ENCODE data around the gene MIEF1. TPM values are rescaled to one million over a fixed set of nuclear protein-coding genes. Genes with fewer than 3 reads are reported as not detected.

Gene MIEF1
- 10 to 100 TPM; 49.6 to 71.2 TPM for total RNA-seq

DNA sequence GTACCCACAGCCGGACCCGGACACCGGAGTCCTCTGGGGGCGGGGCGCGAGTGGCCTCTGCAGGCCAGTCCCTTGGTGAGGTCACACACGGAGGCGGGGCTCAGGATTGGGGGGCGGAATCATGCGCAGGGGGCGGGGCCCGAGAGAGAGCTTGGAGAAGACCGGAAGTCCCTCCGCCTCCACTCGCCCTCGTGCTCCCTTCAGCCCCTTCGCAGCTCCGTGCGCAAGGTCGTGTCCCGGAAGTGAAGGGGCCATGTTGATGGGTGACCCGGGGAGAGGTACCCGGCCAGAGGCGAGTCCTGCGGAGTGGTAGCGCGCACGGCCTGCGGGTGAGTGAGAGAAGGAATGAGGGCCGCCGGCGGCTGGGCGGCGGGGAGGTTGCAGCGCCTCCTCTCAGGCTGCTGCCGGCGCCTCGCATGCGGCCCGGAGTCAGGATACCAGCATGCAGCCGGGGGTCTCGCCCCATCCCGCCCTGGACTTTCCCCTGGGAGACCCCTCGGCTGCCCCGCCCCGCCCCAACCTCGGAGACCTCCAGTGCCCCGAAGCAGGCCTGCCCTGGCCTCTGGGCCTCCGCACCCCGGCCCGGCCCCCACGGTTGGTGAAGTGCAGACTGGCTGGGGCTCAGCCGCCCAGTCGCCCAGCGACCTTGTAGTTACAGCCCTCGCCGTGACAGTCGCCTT is at the start of gene MIEF1:
Gene MIEF1 (plus strand): TSS at position 182 of the 680 bp plus-strand sequence. CDS start 9,005 bp downstream, outside the sequence.
- peak within 1 kb of the TSS; percentile 97 for H3K4me3 Mint-ChIP-seq
- peaks cover 24% of the 10 kb centered on the region for H3K36me3 Mint-ChIP-seq
- no peaks in the 10 kb centered on the region for H3K27me3 Mint-ChIP-seq
- peaks cover 26 to 42% of the 10 kb centered on the region in 2 donors for H3K4me1 Mint-ChIP-seq (ENCODE audit: low read depth in 2 of 2)
- peak; percentile 99 for DNase-seq (ENCODE audit: low spot score)
- no peaks in the 10 kb centered on the region for H3K9me3 Mint-ChIP-seq
- peak; percentile 98 to 99 for ATAC-seq
- peak within 1 kb of the TSS; percentile 87 to 90 for H3K27ac Mint-ChIP-seq

DNA sequence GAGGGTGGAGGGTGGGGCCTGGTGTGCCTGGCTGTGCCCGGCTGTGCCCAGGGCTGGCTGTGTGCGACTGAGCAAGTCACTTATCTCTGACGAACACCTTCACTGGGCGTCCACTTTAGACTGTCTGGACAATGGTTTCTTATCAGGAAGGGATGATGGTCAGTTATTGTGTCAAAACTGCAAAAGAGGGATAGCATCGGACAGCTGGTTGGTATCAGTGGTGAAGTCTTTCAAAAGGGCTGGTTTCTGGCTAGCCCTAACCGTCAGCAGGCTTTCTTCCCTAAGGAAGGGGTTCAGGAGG is 49.4 kb upstream of the MIEF1 start:
- H3K4me1 Mint-ChIP-seq (ENCODE audit: low read depth in 2 of 2), result peaks cover 22 to 26% of the 10 kb centered on the region in 2 donors
- peak in 1 of 2 donors; percentile 77 for ATAC-seq
- no peaks in the 10 kb centered on the region for H3K9me3 Mint-ChIP-seq
- peak overlapping the region; percentile 1 for H3K4me3 Mint-ChIP-seq
- H3K27me3 Mint-ChIP-seq, result peaks cover 17 to 18% of the 10 kb centered on the region in 2 donors
- peak overlapping the region in 1 of 2 donors; percentile 34 for H3K27ac Mint-ChIP-seq
- no peak for DNase-seq (ENCODE audit: low spot score)
- peaks cover 6% of the 10 kb centered on the region for H3K36me3 Mint-ChIP-seq

DNA sequence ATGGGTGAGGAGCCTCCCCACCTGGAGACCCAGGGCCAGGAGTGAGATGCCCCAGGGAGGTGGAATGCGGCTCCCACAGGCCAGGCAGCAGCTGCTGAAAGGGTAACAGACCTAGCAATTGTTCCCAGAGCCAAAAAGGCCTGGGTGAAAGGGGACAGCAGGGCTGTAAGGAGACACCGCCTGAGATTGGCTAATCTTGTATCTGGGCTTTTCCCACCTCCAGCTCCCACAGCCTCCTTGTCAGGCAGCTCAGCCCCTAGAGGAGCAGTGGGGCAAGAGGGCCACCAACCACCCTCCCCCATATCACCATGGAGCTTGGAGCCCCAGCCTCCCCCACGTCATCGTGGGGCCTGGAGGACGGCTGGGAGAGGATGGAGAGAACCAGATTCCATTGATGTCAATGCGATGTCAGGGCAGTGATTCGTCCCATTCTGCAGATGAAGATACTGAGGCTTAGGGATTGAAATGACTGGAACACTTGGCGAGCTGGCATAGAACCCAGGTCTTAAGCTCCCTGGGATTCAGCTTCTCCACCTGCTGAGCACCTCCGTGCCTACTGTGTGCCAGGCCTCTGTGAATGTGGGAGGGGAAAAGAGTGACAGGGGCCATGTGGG is 48.2 kb upstream of the MIEF1 start:
- no peak for DNase-seq (ENCODE audit: low spot score)
- Mint-ChIP-seq H3K27ac (peak overlapping the region; percentile 58 to 71), H3K4me1 (ENCODE audit: low read depth in 2 of 2) (peaks cover 26 to 28% of the 10 kb centered on the region in 2 donors), H3K27me3 (peaks cover 26 to 27% of the 10 kb centered on the region in 2 donors), H3K4me3 (no peak overlapping the region), H3K36me3 (peaks cover 6% of the 10 kb centered on the region), H3K9me3 (no peaks in the 10 kb centered on the region)
- ATAC-seq, result no peak

DNA sequence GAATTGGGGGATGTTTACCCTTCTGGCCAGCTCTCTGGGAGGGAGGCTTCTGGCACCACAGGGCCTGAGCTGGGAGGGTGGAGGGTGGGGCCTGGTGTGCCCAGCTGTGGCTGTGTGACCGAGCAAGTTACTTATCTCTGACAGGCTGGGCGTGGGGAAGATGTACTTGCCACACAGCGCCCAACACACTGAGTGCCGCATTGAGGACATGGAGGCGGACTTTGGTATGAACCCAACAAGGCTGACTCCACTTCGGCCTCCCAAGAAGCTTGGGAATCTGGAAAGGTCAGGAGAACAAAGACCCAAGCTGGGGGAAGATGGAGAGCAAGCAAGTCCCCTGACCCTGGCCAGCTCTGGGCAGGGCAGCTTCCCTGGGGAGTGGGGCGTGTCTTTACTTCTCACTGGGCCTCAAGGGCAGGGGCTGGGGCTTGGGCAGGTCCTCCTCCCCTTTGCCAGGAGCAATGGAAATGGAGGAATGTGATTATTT is 47.7 kb upstream of the MIEF1 start:
- peak overlapping the region in 1 of 2 donors; percentile 71 for H3K27ac Mint-ChIP-seq
- H3K36me3 Mint-ChIP-seq, result peaks cover 6% of the 10 kb centered on the region
- peaks cover 23 to 26% of the 10 kb centered on the region in 2 donors for H3K4me1 Mint-ChIP-seq (ENCODE audit: low read depth in 2 of 2)
- H3K4me3 Mint-ChIP-seq, result peak overlapping the region; percentile 60
- peak in 1 of 2 donors; percentile 47 for ATAC-seq
- H3K27me3 Mint-ChIP-seq, result peaks cover 26 to 32% of the 10 kb centered on the region in 2 donors
- no peaks in the 10 kb centered on the region for H3K9me3 Mint-ChIP-seq
- no peak for DNase-seq (ENCODE audit: low spot score)

DNA sequence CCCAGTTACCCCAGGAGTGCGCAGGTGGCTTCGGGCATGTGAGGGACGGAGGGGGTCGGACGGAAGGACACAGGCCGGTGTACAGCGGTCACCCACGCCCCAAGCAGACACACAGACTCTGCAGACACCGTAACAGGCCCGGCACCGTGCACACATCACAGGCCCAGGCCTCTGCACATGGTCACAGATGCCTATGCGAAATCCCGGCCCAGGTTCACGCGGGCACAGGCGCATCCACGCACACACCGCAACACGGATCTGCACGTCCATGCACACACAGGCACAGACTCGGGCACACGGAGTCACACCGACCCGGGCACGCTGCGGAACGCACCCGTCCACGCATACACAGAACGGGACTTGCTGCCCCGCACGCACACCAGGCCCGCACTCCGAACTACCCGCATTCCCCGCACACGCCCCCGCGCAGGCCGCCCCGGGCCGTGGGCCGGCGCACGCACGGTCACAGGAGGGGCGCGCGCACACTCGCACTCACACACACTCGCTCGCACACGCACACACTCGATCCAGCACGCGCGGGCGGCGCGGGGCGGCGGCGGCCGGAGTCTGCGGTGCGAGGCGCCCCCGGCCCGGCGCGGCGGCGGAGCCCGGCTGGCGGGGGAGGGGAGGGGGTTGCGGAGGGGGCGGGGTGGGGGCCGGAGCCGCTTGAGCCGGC is 45.4 kb upstream of the MIEF1 start, which contains the start of gene MGAT3:
Gene MGAT3 (plus strand): TSS at position 491 of the 676 bp plus-strand sequence. CDS start 30,336 bp downstream, outside the sequence.
- no peak for DNase-seq (ENCODE audit: low spot score)
- peak within 1 kb of the TSS in 1 of 2 donors; percentile 71 for H3K27ac Mint-ChIP-seq

DNA sequence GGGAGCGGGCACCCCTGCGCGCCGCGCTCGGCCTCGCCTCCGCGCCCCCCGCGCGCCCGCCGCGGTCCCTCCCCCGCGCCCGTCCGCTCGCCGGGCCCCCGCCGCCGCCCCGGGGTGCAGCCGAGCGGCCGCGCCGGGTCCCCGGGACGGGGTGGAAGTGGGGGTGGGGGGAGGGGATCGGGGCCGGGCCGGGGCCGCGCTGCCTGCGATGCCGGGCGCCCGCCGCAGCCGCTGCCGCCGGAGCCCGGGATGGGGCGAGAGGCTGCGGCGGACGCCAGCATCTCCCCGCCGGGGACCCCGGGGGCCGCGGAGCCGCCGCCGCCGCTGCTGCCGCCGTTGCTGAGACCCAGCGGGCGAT is 44.9 kb upstream of the MIEF1 start:
- H3K4me3 Mint-ChIP-seq, result no peak overlapping the region
- peaks cover 13 to 17% of the 10 kb centered on the region in 2 donors for H3K4me1 Mint-ChIP-seq (ENCODE audit: low read depth in 2 of 2)
- peaks cover 34 to 51% of the 10 kb centered on the region in 2 donors for H3K27me3 Mint-ChIP-seq
- no peak overlapping the region for H3K27ac Mint-ChIP-seq
- ATAC-seq (peak in 1 of 2 donors; percentile 25), DNase-seq (ENCODE audit: low spot score) (no peak)
- H3K9me3 Mint-ChIP-seq, result no peaks in the 10 kb centered on the region
- H3K36me3 Mint-ChIP-seq, result peaks cover 6% of the 10 kb centered on the region

More for the DNA sequence above, 45.4 kb upstream of the MIEF1 start, which contains the start of gene MGAT3:
- Mint-ChIP-seq H3K9me3 (no peaks in the 10 kb centered on the region), H3K36me3 (peaks cover 6% of the 10 kb centered on the region), H3K4me1 (ENCODE audit: low read depth in 2 of 2) (peaks cover 16 to 21% of the 10 kb centered on the region in 2 donors), H3K4me3 (peak within 1 kb of the TSS; percentile 56), H3K27me3 (peaks cover 34 to 49% of the 10 kb centered on the region in 2 donors)
- ATAC-seq, result no peak

DNA sequence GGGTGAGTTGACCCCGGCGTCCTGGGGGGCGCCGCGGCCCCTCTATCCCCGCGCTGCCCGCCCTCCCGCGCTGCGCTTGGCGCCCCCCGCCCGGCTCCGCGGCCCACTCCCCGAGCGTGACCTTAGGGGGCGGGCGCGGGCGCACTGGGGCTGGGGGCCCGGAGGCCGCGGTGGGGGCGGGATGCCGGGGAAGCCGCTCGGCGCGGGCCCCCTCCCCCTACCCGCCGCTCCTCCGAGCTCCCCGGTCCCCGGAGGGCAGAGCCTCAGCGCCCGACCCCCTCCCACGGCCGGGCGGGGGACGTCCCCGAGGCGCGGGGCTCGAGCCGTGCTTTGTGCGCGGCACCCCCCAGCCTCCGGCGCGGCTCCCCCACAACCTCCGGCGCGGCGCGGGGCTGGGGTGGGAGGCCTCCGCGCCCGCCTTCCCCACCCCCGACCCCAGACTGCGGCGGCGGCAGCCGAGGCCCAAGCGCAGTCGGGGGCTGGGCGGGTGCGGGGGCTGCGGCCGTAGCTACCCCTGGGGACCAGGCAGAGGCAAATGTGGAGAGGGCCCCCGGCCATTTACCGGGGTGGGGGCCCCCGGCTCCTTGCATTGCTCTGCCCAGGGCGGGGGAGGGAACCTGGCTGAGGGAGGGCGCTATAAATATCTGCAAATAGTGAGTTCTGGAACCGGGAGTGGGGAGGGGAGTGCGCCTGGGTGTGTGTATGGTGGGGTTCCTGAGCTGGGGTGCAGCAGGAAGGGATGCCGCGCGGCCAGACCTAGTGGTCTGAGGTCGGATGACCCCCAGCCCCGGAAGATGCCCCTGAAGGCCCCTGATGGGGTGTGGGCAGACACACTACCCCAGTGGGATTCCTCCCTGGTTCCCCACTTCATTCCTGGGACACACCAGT is 44.3 kb upstream of the MIEF1 start:
- Mint-ChIP-seq H3K36me3 (peaks cover 6% of the 10 kb centered on the region), H3K27me3 (peaks cover 34 to 51% of the 10 kb centered on the region in 2 donors), H3K9me3 (no peaks in the 10 kb centered on the region), H3K4me1 (ENCODE audit: low read depth in 2 of 2) (peaks cover 12% of the 10 kb centered on the region in 2 donors), H3K27ac (no peak overlapping the region), H3K4me3 (peak overlapping the region; percentile 49)
- DNase-seq (ENCODE audit: low spot score) (no peak), ATAC-seq (no peak)

DNA sequence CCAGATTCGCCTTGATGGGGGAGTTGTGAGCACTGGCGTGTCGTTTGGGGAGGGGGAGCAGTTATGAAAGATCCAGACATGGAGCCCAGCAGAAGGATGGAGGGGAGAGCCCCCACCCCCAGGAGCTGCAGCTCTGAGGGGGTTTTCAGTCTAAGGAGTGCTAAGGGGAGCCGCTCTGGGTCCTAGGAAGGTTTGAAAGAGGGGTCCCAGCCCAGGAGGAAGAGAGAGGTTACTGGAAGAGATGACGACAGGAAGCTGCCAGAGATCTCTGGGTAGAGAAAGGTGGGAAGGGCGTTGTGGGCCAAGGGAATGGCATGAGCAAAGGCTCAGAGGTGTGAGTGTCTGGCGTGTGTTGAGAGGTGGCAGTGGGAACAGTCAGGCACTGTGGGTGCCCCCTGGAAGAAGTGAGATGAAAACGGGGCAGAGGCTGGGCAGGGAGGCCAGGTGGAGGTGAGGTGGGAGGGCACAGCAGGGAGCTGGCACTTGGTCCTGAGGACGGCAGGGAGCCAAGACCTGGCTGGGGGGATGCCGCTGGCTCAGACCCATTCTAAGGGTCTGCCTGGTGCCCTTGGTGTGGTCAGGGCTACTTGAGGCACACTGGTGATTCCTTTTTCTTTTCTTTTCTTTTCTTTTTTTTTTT is 43.5 kb upstream of the MIEF1 start:
- ATAC-seq (no peak), DNase-seq (ENCODE audit: low spot score) (no peak)
- Mint-ChIP-seq H3K36me3 (peaks cover 6% of the 10 kb centered on the region), H3K27me3 (peaks cover 34 to 51% of the 10 kb centered on the region in 2 donors), H3K9me3 (no peaks in the 10 kb centered on the region), H3K27ac (no peak overlapping the region), H3K4me3 (peak overlapping the region; percentile 22), H3K4me1 (ENCODE audit: low read depth in 2 of 2) (peaks cover 12% of the 10 kb centered on the region in 2 donors)

DNA sequence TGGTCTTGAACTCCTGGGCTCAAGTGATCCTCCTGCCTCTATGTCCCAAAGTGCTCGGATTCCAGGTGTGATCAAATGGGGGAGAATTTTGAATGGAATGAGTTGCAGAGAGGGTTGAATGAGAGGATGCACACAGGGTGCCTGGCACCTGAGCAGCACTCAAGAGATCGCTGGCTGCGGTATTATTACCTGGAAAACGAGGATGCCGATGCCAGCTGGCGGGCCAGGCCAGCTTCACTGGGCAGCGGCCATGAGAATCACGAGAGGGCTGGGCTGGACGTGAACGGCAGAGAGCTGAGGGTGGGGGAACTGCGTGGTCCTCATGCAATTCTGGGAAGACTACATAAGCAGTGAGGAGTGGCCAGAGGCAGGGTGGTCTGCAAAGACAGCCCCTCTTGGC is 42.4 kb upstream of the MIEF1 start:
- no peak for ATAC-seq
- H3K36me3 Mint-ChIP-seq, result peaks cover 6% of the 10 kb centered on the region
- H3K27me3 Mint-ChIP-seq, result peaks cover 30 to 51% of the 10 kb centered on the region in 2 donors
- peaks cover 10 to 12% of the 10 kb centered on the region in 2 donors for H3K4me1 Mint-ChIP-seq (ENCODE audit: low read depth in 2 of 2)
- H3K27ac Mint-ChIP-seq, result no peak overlapping the region
- no peak for DNase-seq (ENCODE audit: low spot score)
- H3K4me3 Mint-ChIP-seq, result no peak overlapping the region
- H3K9me3 Mint-ChIP-seq, result no peaks in the 10 kb centered on the region

DNA sequence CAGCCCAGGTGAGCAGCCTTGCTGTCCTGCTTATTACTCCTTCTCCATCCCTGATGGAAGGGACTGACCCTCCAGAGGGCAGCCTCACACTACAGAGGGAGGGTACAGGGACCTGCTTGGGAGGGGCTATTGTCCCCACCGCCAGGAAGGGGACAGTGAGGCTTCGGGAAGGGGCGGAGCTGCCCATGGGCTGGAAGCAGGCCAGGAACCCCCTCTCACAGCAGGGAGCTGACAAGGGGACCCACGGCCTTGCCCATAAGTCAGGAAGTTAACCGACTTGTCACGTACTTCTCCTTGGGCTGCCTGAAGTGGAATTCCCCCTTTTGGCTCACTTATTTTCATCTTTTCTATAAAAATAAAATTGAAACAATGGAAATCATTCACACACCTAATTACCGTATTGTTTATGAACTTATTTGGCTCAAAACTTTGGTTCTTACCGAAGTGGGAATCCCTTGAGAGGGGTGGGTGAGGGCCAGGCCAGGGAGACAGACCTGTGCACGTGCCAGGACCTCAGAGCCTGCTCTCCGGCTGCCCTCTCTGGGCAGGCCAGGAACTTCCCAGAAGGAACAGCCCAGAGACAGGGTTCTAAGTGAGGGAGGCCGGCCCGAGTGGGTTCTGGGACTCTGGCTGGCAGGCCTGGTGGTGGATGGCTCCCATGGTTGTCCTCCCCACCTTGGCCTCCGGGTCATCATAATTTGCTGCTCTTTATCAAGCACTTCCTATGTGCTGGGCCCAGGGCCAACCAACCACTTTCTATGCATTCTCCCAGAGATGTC is 39.5 kb upstream of the MIEF1 start:
- H3K27me3 Mint-ChIP-seq, result peaks cover 17 to 34% of the 10 kb centered on the region in 2 donors
- DNase-seq (ENCODE audit: low spot score), result no peak
- H3K36me3 Mint-ChIP-seq, result no peaks in the 10 kb centered on the region
- no peak overlapping the region for H3K4me3 Mint-ChIP-seq
- ATAC-seq, result peak in 1 of 2 donors; percentile 69
- no peaks in the 10 kb centered on the region for H3K9me3 Mint-ChIP-seq
- no peak overlapping the region for H3K27ac Mint-ChIP-seq
- peaks cover 4 to 6% of the 10 kb centered on the region in 2 donors for H3K4me1 Mint-ChIP-seq (ENCODE audit: low read depth in 2 of 2)

DNA sequence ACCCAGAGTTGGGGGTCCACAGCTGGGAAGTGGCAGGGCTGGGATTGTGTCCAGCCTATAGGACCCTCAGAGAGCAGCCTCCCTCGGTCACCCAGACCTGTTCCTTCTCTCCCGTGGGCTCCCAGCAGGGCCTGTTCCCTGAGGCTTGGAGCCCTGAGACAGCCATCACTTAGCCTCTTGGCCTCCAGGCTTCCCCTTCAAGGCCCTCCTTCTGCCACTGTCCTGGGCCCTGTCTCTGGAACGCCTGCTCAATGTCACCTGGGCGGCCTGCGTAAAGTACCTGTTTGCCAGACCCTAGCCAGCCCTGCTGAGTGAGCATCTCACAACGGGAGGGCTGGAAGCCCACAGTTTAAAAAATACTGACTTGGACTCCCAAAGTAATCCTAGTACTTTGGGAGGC is 38.8 kb upstream of the MIEF1 start:
- Mint-ChIP-seq H3K9me3 (no peaks in the 10 kb centered on the region), H3K27me3 (peaks cover 14 to 31% of the 10 kb centered on the region in 2 donors), H3K27ac (peak overlapping the region in 1 of 2 donors; percentile 45), H3K36me3 (no peaks in the 10 kb centered on the region), H3K4me3 (no peak overlapping the region), H3K4me1 (ENCODE audit: low read depth in 2 of 2) (peaks cover 1 to 4% of the 10 kb centered on the region in 2 donors)
- no peak for DNase-seq (ENCODE audit: low spot score)
- ATAC-seq, result no peak

DNA sequence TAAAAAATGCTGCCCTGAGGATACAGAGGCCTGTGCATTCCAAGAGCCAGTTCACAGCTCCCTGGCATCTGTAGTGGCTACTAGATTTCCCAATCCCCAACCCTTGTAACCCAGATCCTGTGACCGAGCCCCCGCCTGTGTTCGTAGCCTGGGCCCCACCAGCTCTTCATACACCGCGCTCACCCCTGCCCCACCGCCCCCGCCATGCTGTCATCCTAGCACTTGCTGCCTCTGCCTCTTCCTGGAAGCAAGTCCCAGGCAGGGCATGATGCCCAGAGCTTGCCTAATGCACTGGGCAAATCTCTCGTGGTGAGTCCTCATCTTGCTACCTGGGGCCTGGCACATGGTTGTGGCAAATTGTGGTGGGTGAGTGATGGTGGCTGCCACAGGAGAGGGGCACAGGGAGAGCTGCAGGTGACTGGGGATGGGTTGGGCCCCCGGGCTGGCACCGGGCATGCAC is 38.1 kb upstream of the MIEF1 start:
- Mint-ChIP-seq H3K27me3 (peaks cover 13 to 24% of the 10 kb centered on the region in 2 donors), H3K27ac (peak overlapping the region in 1 of 2 donors; percentile 45)

More for the DNA sequence above, 38.1 kb upstream of the MIEF1 start:
- H3K36me3 Mint-ChIP-seq, result no peaks in the 10 kb centered on the region
- ATAC-seq (no peak), DNase-seq (ENCODE audit: low spot score) (no peak)
- H3K4me3 Mint-ChIP-seq, result no peak overlapping the region
- H3K4me1 Mint-ChIP-seq (ENCODE audit: low read depth in 2 of 2), result peaks cover 0 to 4% of the 10 kb centered on the region in 2 donors
- H3K9me3 Mint-ChIP-seq, result no peaks in the 10 kb centered on the region

All from natural killer cell treated with Interleukin-12 subunit alpha and Interleukin-12 subunit beta and Interleukin-15 and Interleukin-18, amount 100 ng/mL, for 72 hours (primary cell).